Femur (tissue), 1 donor: ENCODE results near the gene PPME1.

Experiments used
- DNase-seq: peaks from one replicate; pipeline ENCODE4 v3.0.0-alpha.2; 2017

Gene PPME1

DNA sequence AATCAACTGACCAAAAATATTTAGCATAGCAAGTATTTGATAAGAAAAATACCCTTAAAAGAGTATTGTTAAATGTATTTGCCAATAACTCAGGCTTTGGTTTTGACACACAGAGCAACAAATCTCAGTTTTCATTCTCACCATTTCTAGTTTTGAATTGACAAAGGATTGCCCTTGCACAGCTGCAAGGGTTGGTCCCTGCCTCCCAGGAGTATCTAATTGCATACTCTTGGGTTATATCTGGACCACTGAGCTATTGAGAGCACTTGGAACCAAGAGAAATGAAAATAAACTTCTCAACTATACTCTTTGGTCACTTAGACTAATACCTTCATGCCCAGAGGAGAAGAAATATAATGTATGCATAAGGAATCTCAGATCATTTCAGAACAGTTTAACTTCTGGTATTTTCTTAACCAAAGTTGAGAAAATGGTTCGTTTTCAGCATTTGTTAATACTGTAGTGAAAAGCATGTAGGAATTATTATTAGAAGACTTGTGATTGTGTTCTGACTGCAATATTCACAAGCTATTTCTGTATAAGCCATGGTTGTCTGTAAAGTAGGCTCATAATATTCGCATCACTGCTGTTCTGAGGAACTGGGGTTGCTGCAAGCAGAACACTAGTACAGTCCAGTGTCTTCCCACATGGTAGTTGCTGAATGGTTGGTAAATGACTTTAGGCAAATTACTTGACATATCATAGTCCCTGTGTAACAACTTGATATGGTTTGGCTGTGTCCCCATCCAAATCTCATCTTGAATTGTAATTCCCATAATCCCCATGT lies 8.2 kb upstream of the PPME1 start:
- DNase-seq: no peak

DNA sequence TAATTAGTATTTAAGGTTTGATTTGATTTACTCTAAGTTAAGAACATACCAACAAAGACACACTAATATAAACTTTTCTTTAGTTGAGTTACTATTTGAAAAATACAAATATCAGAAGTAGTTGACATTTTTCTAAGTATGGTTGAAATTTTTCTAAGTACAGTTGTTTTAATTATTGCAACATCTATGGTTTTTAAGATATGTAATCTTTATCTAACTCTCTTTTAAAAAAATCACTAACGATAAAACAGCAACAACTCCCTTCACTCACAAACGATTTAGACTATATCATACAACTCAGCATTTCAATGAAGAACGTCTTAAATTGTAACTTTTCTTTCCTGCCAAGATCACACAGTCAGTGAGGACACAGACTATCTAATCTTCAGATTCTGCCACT lies 2.3 kb upstream of the PPME1 start:
- no peak for DNase-seq

DNA sequence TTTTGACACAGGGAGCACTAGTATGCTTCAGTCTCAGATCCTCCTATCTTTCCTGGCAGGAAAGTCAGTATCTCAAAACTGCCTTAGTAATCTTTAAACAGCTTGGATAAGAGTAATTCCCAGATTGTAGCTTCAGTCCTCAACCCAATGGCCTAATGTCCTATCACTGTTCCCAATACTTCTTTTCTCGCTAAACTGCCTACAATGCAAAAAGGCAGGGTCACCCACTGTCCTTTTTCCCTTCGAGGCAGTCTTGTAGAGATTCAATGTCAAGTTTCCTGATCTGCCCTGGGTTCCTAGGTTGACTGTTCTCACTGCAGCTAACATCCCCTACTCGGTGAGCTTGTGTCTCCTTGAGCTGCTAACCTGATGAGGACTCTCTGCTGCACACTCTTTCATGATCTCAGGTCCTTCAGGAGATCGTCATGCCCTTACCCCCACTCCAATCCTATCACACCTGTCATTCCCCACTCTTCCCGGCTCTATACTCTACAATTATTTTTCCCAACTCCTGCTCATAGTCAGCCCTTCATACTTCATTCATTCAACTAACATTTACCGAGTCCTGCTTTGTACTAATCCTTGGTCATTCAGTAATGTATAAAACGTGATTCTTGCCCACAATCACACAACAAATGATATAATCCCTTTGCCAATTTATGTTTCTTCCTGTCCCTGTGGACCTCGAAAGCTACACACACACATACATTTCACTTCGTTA lies 1.2 kb upstream of the PPME1 start:
- DNase-seq: no peak

DNA sequence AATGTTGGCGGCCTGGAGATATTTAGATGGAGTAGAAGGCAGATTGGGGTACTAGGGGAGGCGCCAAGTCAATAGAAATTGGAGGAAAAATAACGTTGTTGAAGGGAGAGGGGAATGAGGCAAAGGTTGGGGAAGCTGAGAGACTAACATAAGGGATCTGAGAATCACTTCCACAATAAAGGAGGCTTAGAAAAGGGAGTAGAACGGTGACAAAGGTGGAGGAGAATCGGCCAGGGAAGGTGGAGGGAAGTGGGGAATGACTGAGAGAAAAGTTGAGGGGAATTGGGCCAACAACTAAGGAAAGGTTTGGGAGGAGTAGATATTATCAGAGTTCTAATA lies 510 bp downstream of the PPME1 start:
- no peak for DNase-seq

DNA sequence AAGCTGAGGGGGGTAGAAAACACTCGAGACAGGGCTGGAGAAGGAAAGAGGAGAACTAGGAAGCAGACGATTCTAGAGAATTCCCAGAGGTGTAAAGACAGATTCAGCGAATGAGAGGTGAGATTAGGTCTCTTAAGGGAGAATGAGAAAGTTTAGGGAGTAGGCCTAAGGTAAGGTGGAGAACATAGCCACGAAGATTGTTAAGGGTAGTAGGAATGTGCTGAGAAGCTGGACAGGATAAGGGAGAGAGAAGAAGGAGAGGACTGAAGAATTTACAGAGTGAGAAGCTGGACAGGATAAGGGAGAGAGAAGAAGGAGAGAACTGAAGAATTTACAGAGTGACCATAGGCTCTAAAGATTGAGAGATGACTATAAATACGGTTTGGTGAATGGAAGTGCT lies 908 bp downstream of the PPME1 start:
- DNase-seq: no peak

DNA sequence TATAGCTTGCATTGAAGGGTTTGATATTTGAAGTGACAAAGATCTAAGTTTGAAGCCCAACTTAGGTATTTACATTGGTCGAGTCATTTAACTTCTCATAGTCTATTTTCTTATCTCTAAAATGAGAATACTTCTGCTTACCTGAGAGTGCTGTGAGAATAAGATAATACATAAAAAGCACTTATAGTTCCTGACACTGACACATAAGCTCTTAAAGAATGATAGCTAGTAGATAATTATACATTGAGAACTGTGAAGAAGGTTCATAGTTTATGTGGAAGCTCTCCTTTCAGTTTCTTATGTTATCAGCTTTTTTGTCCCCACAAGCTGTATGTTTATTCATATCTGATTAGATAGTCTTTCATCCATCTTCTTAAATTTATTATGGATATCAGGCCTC lies 4.8 kb downstream of the PPME1 start:
- DNase-seq: no peak

DNA sequence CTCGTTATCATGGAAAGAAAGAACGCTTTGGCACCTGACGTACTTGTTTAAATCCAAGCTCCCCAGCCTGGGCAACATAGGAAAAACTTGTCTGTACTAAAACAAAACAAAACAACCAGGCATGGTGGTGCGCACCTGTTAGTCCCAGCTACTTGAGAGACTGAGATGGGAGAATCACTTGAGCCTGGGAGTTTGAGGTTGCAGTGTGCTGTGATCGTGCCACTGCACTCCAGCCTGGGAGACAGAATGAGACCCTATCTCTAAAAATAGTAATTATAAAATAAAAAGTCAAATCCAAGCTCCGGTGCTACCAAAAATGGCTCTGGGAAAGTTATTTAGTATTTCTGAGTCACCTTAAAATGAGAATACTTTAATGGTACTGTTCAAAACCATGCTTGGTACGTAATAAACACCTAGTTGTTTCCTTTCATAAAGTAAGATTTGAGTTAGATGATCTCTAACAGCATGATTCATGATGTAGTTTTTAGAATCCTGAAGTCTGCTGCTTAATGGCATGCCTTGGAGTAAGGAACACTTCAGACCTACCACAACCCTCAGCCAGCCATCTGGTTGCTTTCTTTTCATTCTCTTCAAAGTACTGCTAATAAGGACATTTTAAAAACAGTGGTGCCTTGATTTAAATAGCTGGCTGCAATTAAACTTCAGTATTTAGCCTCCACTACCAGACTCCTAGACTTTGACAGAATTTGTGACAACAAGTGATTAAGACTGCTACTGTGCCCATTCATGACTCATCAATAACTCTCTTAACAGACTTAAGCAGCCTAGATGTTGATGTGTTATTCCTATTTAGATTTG lies 8.4 kb downstream of the PPME1 start:
- DNase-seq: no peak

DNA sequence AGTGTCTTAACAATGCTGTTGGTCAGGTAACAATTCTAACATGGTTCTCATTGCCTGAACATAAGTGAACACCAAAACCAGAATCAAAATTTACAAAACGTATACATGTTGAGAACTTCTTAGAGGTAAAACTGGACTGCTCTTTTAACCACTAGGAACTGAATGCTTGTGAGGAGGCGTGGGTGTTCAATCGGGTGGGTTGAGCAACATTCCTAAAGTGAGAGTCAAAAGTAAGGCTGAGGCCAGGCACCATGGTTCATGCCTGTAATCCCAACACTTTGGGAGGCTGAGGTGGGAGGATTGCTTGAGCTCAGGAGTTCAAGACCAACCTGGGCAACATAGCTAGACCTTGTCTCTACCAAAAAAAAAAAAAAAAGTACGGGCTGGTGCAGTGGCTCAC lies 11.5 kb downstream of the PPME1 start:
- DNase-seq: no peak

DNA sequence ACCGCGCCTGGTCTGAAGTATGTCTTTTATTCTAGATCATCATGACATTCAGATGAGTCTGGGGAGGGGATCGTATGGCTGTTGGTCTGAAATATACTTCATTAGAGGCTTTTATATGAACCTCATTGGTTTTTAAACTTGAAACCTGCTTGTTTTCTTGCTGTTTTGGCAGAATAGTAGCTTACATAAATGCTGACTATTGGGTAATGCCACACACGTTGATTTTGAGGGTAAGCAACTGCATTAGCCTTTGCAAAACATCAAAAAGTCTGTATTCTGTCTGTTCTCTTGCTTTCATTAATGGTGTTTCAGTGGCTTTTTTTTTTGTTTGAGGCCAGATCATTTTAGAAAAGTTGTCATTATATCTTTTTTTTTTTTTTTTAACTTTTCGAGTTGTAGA lies 14.2 kb downstream of the PPME1 start:
- DNase-seq: no peak

DNA sequence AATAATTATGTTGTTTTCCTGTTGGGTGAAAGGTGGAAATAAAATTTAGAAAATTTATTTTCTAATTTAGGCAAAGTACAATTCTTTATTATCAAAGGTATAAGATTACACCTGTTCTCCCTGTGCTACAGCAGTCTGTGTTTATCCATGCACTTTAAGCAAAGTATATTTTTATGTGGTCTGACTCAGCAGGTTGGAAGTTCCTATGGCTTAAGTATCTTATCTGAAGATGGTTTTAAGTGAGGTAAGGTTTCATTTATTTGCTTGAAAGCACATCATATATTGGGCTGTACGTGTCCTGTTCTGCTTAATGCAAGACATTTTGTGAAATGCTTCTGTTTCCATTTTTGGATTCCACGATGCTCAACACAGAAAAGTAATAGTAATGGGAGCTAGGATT lies 14.6 kb downstream of the PPME1 start:
- DNase-seq: no peak

DNA sequence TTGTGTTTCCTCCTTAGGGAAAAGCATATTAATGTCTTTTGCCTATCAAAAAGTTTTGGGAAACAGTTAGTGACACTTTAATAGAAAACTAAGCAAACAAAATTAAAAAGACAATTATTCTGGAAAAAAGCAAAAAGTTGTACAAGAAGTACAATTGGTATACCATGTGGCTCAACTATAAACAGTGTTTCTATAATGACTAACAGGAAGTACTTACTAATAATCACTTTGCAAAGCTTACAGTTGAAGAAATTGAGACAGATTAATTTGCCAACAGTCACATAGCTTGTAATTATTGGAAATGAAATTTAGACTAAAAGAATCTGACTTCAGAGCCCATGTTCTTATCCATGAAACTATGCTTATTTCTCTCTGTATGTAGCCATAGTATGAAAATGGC lies 24.7 kb downstream of the PPME1 start:
- no peak for DNase-seq

DNA sequence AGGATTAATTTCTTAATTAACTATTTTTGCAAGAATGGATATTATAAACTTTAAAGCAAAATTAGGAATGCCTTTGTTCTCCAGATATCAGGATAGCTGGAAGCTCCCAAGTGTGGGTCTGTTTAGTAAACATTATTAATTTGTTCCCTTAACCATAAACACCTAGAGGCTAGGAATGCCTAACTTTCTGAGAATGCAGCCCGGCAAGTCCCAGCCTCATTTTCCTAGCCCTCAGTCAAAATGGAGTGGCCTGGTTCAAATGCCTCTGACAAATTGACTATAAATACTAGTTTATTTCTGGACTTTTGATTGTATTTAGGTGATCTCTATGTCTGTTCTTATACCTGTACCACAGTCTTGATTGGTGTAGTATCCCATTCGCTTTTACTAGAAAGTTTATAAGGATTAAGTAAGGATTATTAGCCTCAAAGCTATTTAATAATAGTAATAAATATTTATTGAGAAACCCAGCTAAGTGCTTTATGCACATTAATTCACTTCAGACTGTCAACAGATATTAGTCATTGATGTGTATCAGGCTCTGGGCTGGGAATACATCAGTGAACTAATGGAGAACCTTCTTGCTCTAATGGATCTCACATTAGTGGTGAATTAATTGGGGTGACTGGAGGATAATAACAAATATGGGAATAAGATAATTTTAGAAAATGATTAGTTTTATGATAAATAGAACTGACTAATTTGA lies 25.8 kb downstream of the PPME1 start:
- no peak for DNase-seq

DNA sequence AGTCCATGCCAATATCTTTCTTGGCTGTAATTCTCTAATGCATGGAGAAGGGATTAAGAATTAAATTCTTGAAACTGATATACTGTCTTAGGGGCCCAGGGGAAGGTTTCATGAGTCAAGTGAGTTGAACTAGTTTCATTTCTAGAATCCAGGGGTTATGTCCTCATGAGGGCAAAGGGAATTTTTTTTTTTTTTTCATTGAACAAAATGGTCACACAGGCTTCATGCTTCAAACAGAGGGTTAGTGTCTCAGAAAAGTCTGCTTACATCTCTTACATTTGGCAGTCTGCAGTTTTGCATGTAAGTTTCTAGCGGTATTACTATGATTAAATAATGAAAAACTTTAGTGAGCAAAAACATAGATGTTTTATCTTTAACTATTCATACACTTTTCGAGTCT lies 32.9 kb downstream of the PPME1 start:
- no peak for DNase-seq

DNA sequence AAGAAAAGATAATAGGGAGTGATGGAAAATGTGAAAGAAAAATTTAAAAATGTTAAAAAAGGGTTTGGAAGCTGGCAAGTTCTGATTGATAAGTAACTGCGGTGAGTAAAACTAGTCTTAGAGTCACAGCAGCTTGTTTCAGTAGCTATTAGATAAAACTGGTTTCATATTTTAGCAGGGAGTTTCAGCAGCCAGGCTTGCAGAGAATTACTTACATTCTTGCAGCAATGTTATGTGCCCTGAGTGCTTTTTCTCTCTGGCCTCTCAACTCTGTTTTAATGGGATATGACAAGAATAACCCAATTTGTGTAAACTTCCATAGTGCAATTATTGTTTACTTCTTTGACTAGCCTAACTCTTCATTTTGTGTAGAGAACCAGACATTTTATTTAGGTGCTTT lies 33.6 kb downstream of the PPME1 start:
- DNase-seq: no peak

DNA sequence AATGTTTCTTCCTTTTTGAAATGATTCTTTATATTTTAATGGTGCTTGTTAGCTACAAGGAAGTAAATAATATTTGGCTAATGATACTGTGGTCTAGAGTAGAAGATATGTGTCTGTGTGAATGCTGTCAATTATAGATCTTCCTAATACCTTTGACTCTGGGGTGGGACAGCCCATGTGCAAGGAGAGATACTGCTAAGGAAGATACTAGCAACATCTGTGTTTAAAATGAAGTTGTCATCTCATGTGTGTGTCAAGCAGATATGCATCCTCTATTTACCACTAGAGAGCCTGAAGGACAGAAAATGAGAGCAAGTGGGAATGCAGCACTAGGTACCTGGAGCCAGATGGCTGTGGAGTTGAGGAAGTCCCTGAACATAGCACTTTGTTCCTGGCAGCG lies 34.1 kb downstream of the PPME1 start:
- DNase-seq: no peak

DNA sequence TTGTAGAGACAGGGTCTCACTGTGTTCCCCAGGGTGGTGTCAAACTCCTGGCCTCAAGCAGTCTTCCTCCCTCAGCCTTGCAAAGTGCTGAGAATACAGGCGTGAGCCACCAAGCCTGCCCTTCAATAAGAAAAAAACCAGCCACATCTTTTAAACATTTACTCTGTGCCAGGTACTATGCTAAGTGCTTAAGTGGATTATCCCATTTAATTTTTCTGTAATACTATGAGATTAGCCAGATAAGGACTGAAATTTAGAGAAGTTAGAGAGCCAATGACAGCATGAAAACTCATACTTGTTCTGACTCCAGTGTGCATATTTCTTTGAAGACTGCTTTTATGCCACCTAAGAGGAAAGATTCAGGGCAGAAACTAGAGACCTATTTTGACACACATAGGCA lies 35.7 kb downstream of the PPME1 start:
- no peak for DNase-seq

DNA sequence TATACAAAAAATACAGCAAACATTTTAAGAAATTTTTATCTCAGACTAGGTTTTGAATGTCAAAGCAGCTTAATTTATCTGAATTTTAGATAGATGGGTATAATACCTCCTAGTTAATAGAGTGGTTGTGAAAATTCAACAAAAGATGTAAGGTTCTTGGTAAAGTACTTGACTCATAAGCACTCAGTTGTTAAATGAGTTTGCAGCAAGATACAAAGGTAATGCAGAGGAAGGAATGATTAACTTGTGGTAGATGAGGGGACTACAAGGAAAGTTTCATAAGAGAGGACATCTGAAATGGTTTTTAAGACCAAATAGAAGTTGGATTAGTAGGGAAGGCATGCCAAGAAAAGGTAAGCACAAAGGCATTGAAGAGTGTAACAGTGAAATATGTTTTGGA lies 37.4 kb downstream of the PPME1 start:
- DNase-seq: no peak

DNA sequence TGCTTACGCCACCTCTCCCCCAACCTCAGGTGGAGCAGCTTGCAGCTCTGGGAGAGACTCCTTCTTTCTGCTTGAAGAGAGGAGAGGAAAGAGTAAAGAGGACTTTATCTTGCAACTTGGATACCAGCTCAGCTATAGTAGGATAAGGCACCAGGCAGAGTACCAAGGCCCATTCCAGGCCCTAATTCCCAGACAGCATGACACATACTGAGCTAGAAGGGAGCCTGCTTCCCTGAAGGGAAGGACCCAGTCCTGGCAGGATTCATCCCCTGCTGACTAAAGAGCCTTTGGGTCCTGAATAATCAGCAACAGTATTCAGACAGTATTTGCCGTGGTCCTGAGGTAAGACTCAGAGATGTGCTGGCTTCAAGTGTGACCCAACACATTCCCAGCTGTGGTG lies 41.4 kb downstream of the PPME1 start:
- no peak for DNase-seq

DNA sequence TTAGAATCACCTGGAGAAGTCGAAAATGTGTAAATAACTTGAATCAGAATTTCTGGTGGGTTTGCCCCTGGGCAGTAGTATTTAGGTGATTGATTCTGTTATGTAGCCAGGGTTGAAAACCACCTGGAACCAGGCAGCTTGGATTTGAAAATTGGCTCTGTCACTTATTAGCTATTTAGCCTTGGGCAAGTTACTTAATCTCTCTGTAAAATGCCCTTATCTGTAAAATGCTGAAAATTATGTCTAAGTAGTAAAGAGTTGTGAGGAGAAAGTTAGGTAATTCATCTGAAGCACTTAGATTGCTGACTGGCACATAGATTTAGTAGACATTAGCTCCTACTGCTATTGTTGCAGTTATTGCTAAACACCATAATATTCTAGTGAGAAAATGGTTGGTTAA lies 49.3 kb downstream of the PPME1 start:
- no peak for DNase-seq

DNA sequence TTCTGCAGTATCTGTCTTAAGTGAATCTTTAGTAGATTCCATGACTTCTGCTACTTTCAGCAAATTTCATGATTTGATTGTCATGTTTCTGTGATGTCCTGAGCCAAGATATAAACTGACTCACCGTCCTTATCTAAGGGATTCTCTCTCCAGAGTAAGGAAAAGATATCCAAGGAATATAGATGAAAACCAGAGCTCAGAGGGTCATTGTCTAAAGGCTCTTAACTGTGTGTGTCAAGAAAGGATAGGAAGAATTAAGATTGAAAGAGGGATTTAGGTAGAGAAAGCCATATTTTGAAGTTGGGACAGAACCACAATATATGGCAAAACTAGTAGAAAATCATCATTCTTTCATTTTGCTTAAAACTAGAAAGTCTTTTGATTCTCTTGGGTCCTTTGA lies 50.7 kb downstream of the PPME1 start:
- no peak for DNase-seq

DNA sequence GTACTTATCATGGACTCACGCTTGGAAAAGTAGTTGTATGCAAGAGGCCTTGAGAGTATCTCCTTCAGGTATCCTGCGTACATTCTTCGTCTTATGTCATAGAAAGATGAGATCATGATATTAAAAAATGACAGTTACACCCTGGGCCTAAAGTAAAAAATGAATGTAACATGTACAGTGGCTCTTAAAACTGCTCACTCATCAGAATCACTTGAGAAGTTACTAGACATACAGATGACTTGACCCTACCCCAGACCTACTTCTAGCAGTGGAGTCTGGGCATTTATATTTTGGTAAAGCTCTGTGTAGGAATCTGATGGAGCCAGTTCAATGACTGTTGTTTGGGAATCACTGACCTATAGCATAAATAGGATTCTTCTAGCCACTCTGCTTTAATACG lies 54.5 kb downstream of the PPME1 start:
- no peak for DNase-seq

DNA sequence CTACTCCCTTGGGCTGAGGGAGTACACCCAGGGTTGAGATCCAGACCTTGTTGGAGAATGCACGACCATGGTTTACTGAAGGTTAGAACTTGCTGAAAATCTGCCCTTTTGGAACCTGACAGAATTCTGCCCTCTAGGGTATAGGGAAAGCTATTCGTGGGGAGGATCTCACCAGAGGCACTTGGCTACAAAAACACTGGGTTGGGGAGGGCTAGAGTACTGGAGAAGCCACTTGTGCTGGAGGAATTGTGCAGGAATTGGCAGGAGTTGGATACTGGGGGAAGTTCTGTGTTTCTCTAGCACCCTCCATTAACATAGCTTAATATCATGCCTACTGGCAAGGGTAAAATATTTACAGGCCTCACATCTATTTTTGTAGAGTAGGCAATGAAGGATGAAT lies 55.8 kb downstream of the PPME1 start:
- DNase-seq: no peak

DNA sequence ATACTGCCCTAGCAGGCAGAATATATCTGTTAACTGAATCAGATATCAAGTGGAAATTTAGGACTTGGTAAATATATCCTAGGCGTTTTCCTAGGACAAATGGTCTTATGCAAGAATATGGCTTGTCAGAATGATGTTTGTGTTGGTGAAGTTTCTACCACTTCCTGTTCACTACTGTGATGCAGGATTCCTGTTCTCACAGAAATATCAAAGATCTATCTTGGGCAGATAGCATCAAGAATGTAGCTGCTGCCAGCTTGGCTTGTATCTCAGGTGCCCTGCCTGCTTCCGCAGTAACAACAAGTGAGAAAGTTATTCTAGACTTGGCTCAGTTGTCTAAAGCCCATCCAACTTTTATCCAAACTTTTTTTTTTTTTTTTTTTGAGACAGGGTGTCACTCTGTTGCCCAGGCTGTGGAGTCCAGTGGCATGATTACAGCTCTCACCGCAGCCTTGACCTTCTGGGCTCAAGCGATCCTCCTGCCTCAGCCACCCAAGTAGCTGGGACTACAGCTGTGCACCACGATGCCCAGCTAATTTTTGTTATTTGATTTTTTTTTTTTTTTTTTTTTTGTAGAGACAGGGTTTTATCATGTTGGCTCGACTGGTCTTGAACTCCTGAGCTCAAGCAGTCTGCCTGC lies 61.3 kb downstream of the PPME1 start:
- no peak for DNase-seq
